GM21619 (cell line): ENCODE results near the gene TIMM8B.
A peak's percentile ranks its signal among the peaks of the same experiment; 100 is the strongest.
"Not testable (repeated sequence)": the region's sequence is repeated elsewhere in the genome, so short reads cannot be mapped to it uniquely, and the experiment has no call there.

Source experiments
- ATAC-seq: cut with Tn5 transposase; IDR thresholded peaks from one replicate; pipeline ENCODE4 v1.9.1; 2021; ENCODE audit not compliant: unreplicated experiment

Gene TIMM8B

DNA sequence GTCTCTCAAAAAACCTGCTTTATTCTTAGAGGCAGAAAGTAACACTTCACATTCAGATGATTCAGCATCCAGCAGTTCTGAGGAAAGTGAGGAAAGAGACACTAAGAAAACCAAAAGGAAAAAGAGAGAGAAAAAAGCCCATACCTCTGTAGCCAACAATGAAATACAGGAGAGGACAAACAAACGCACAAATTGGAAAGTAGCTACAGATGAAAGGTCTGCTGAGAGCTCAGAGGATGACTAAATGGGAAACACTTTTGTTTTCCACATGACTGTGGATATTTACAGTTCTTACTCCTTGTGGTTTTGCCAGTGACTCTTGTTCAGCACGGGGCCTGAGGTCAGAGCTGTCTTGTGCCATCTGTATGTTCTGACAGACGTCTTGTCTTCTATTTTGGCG, 3.8 kb downstream of the TIMM8B start:
- no peak for ATAC-seq

DNA sequence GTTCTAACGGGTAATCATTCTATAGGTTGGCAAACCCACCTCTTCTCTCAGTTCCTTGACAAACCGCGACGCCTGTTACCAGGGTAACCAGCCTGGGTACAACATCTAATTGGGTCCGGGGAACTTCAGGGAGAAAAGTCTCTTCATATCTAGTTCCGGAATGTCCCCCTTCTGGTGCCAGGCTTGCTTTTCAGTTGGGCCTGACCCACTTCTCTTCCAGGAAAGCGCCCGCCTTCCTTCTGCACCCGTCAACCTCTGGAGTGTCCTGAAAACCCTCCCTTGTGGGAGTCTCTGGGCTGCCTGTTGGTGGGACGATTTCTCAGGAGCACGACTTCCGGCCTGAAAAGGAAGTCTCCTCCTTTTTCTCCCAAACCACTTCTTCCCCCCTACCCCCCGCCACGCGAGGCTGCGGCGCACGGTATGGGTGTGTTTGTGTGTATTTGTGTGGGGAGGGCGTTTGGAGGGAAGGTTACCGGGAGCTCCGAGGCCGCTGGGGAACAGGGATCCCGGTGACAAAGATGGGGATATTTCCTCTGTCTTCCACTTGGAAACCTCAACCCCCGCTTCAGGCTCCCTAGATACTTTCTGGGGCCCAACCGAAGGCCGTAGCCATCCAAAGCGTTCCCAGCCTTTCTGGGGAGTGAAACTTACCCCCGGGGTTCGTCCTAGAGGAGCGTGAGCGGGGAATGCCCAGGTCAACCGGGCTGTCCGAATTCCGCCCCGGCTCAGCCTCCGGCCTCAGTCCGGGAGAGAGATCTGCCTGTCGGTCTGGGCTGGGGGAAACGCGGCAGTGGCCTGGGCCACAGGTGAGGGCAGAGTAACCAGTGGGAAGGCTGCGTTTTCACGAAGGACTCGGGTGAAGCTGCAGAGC, 12.4 kb downstream of the TIMM8B start, which contains the start of the genes NKAPD1 and PIH1D2:
TSS of gene NKAPD1 (plus strand) at position 359 of the 871 bp plus-strand sequence. CDS start 1,276 bp downstream, outside the sequence.
TSS of gene PIH1D2 (minus strand) at position 77 of the 871 bp plus-strand sequence. CDS start 843 bp downstream, outside the sequence.
- peak; percentile 91 for ATAC-seq

DNA sequence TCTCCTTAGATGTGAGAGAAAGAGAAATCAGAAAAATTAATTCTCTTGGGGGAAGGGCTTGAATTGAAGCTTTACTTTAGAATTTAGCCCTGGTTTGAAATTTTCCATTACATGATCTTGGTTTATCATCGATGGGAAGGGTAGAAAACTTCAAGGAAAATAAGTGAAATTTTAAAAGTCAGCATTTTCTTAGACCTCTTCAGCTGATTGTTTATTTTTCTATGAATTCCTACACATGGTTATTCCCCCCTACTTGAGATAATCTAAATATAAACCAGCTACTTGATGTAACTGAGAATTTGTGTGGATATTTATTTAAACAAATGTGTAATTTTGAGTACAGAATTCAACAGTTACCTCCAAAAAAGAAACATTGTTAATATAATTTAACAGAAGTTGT, 23.6 kb downstream of the TIMM8B start:
- no peak for ATAC-seq

- no peak for ATAC-seq
Measured at GRCh38 chr11:112058103-112058502, 28.5 kb downstream of the TIMM8B start.

GRCh38 chr11:112057170-112057569, 29.4 kb downstream of the TIMM8B start:
- peak; percentile 40 for ATAC-seq

GRCh38 chr11:112051768-112052167, 34.8 kb downstream of the TIMM8B start:
- no peak for ATAC-seq

GRCh38 chr11:112050721-112051120, 35.8 kb downstream of the TIMM8B start:
- ATAC-seq = peak; percentile 83

DNA sequence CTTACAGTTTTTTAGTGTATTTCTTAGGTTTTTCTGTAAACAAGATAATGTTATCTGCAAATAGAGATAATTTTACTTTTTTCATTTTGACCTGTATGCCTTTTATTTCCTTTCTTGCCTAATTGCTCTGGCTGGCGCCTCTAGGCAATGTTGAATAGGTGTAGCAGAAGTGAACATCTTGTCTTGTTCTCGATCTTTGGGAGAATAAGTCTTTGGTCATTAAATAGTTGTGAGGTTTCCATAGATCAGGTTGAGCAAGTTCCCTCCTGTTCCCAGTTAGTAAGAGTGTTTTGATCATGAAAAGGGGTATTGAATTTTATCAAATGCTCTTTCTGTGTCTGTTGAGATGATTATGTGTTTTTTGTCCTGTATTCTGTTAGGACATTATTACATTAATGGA, 36.8 kb downstream of the TIMM8B start:
- no peak for ATAC-seq

DNA sequence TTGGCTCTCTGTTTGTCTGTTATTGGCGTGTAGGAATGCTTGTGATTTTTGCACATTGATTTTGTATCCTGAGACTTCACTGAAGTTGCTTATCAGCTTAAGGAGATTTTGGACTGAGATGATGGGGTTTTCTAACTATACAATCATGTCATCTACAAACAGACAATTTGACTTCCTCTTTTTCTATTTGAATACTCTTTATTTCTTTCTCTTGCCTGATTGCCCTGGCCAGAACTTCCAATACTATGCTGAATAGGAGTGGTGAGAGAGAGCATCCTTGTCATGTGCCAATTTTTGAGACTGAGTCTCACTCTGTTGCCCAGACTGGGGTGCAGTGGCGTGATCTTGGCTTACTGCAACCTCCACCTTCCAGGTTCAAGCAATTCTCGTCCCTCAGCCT, 38.3 kb downstream of the TIMM8B start:
- not testable (repeated sequence) for ATAC-seq

GRCh38 chr11:112046647-112047046, 39.9 kb downstream of the TIMM8B start:
- ATAC-seq = not testable (repeated sequence)

DNA sequence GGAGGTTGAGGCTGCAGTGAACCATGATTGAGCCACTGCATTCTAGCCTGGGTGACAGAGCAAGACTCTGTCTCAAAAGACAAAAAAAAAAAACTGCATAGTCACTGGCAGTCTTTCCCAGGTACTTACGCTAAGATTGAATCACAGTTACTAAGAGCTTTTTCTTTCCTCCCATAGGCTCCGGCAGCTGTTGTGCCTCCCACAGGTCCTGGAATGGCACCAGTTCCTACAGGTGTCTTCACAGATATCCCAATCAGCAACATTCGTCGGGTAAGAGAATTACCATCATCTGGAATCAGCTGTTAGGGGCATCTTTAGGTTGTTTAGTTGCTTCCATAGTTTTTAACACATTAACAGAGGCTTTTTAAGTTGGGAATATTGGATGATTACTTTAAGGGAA, 41.6 kb downstream of the TIMM8B start:
- ATAC-seq = no peak

DNA sequence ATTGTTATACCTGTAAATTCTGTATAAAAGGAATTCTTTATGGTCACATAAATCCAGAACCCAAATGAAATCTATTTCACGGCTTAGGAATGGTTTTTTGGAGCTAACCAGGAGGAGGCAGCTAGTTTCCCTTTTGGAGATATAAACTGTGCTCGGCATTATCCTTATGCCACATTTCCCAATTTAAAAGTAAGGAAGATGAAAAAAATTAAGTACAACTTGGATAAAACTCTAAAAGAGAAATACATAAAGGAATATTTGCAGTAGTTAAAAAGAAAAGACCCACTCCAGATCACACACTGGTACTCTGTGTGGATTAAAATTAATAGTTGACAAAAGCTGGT, 43.6 kb downstream of the TIMM8B start:
- ATAC-seq = no peak

DNA sequence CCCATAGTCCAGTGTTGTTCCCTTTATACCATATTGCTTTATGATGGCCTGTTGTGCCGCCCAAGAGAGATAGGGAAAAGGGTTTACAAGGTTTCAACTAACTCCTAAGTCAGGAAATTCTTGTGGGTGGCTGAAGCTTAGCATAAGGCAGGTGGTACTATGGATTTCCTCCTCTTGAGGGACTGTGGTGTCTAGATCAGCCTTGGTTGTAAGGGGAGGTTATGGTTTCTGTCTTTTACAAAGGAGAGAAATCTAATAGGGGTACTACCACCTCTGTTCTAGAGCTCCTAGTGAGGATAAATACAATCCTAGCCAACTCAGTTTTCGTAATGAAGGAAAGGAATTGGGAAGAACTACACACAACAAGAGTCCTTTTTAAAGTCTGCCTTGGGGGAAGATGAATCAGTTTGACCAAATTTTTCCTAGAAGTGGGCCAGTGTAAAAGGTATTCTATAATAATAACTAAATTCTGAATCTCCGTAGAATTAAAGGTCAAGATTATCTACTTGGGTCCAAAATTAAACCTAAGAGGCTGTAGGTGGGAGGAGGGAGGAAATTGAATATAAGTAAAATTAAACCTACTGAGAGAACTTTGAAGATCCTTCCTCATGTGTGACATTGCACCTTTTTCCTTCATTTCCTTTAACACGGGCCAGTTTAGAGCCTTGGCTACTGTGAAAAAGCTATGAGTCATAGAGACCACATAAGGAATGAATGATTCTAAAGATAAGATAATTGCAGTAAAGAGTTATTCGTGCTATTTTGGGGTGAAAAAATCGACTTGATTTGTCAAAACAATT, 44.2 kb downstream of the TIMM8B start:
- no peak for ATAC-seq

DNA sequence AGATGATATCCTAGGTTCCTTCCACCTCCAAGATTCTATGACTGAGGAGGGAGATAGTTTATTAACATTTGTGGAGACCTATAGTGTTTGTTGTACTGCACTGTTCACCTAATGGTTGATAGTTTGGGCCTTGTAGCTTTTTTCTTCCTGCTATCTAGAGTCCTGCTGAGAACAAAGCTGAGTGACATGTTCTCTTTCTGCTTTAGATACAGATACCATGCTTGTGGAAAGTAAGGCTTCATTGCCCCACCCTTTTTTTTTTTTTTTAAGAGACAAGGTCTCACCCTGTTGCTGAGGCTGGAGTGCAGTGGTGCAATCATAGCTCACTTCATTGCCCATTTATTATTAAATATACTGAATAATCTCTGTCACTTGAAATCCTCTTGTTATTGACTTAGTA, 49.0 kb downstream of the TIMM8B start:
- no peak for ATAC-seq
